OCI-LY7 (cell line): ENCODE measurements around the gene CDC42BPA.

ENCODE experiments used
- EZH2phosphoT487 ChIP-seq: fragments of 200-600 bp; sonication (generic); IDR thresholded peaks from 2 replicates; pipeline ENCODE4 v1.6.1; 2018; ENCODE audit warnings: low read depth, borderline replicate concordance, mild to moderate bottlenecking, mixed run types, antibody characterized with exemption, low read length, moderate library complexity, mixed read lengths
- TF ChIP-seq, protein P1 (sequence below): fragments of 200-600 bp; sonication (generic); conservative IDR thresholded peaks from 2 replicates; pipeline ENCODE4 v1.5.1; 2014; ENCODE audit warnings: mild to moderate bottlenecking, antibody characterized with exemption, low read length, moderate library complexity, mixed read lengths

DNA sequence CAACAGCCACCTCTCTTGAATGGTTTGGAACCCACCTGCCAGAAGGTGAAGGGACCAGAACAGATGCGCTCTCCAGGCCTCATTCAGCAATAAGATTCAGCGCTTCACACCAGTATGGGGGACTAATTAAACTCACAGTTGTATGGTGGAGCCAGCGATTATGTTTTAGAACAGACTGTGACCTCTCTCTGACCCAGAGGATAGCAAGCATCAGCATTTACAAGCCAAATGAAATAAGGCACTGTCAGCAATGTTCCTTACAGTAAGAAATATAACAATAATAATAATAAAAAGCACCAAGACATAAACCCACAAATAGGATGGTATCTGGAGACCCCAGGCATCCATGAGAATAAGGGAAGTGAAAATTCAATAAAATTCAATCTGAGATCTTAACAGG lies 6.9 kb upstream of the CDC42BPA start:
- TF ChIP-seq, protein P1, sequence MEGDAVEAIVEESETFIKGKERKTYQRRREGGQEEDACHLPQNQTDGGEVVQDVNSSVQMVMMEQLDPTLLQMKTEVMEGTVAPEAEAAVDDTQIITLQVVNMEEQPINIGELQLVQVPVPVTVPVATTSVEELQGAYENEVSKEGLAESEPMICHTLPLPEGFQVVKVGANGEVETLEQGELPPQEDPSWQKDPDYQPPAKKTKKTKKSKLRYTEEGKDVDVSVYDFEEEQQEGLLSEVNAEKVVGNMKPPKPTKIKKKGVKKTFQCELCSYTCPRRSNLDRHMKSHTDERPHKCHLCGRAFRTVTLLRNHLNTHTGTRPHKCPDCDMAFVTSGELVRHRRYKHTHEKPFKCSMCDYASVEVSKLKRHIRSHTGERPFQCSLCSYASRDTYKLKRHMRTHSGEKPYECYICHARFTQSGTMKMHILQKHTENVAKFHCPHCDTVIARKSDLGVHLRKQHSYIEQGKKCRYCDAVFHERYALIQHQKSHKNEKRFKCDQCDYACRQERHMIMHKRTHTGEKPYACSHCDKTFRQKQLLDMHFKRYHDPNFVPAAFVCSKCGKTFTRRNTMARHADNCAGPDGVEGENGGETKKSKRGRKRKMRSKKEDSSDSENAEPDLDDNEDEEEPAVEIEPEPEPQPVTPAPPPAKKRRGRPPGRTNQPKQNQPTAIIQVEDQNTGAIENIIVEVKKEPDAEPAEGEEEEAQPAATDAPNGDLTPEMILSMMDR = no peak
- TF ChIP-seq EZH2phosphoT487 = no peak
